NCI-H345 treated with DMSO at 0.1 percent for 48 hours (cell line): ENCODE results near the gene PDE6B.
A peak's percentile ranks its signal among the peaks of the same experiment; 100 is the strongest.
"Not testable (repeated sequence)": the region's sequence is repeated elsewhere in the genome, so short reads cannot be mapped to it uniquely, and the experiment has no call there.

Experiments used
- DNase-seq: peaks from one replicate; lab custom pipeline; 2025; ENCODE audit not compliant: unreplicated experiment; lab: John Stamatoyannopoulos, UW

The PDE6B gene

DNA sequence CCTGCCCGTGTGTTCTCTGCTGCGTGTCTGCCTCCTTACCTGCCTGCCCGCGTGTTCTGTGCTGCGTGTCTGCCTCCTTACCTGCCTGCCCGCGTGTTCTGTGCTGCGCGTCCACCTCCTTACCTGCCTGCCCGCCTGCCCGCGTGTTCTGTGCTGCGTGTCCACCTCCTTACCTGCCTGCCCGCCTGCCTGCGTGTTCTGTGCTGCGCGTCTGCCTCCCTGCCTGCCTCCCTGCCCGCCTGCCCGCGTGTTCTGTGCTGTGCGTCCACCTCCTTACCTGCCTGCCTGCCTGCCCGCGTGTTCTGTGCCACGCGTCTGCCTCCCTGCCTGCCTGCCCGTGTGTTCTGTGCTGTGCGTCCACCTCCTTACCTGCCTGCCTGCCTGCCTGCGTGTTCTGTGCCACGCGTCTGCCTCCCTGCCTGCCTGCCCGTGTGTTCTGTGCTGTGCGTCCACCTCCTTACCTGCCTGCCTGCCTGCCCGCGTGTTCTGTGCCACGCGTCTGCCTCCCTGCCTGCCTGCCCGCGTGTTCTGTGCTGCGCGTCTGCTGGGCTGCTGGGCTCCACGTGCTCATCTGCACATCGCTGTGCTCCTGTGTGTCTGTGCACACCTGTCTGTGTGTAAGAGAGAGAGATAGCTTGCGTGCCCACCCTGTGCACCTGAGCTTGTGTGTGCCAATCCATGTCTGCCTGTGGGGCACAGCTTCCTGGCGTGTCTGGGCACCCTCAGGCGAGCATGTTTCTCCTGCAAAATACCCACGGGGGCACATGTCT lies 9.9 kb downstream of the PDE6B start:
- DNase-seq: not testable (repeated sequence)

DNA sequence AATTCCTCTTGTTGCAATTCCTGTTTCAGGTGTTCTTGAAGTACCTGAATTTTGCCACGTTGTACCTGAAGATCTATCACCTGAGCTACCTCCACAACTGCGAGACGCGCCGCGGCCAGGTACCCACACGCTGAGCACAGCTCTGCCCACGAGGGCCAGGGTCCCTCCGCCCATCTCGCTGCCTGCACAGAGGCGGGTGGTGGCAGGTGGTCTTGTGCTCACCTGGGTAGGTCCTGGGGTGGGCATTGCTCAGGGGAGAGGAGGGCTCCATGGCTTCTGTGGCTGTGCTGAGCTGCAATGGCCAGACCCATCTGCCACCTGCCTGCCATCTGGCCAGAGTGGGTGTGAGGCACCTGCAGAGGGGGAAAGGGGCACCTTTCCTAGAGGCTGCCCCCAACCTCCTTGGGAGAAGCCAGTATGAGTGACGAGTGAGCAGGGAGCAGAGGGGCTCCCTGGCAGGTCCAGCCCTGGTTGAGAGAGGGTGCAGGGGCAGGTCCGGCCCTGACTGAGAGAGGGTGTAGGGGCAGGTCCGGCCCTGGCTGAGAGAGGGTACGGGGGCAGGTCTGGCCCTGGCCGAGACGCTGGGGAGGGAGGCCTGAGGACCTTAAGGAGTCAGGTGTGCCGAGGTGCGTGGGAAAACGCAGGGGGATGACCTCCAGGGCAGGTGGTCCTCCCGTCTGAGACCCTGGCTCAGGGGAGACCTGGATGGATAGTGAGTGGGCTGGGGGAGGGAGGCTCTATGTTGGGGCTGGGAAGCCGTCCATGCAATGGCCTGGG lies 10.7 kb downstream of the PDE6B start:
- DNase-seq: no peak

DNA sequence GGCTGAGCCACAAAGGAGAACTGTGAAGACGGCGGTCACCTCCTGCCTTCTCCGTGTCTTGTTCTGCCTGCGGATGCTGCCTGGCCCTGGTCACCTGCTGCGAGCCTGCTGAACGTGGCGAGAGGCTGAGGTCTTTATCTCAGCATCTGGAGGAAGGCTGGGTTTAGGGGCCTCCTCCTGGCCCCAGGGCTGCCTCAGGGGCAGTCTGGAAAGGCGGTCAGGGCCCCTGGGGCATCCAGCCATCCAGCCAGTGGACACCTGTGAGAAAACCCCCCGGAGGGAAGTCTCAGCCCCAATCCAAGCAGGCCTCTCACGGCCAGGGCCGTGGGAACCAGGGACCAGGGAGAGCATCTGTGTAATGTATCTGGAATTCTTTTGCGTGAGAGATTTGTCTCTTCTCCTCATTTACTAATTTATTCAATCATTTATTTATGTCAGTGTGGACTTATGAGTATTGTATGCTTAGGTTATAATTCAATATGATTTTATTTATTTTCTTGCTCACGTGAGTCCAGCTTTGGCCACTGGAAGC lies 11.3 kb downstream of the PDE6B start:
- no peak for DNase-seq

DNA sequence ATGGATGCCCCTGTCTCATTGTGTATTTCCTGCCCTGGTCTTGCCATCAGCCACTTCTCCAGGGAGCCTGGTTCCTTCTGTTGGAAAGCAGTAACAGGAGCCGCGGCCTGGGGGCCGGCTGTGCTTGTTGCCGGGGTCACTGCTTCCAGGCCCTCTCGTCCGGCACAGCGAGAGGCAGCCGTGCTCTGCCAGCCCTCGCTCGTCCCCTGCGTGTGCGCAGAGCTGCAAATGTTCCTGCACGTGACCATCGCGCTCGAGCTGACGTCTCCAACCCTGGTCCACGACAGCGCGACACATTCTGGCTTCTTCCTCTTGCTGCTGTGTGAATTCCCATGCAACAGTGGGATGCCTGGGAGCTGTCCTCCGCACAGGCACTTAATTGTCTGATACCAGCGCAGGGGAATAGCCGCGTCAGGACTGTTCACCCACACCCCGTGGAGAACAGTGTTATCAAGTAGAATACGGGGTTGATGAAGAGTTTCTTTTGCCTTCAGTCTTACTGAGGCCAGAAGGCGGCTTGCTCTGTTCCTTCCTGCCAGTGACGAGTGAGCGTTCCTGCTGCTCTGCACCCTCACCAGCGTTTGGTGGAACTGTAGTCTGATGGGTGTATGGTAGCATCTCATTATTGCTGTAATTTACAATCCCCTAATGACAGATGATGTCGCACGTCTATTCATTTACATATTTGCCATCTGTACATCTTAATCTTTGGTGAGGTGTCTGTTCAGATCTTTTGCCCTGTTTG lies 12.3 kb downstream of the PDE6B start:
- no peak for DNase-seq

DNA sequence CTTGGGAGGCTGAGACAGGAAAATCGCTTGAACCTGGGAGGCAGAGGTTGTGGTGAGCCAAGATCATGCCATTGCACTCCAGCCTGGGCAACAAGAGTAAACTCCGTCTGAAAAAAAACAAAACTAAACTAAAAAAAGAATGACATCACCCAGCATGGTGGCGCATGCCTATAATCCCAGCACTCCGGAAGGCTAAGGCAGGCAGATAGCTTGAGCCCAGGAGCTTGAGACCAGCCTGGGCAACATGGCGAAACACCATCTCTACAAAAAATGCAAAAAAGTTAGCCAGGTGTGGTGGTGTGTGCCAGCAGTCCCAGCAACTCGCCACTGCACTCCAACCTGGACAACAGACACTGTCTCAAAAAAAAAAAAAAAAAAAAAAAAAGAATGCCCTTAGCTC lies 17.0 kb downstream of the PDE6B start:
- not testable (repeated sequence) for DNase-seq

DNA sequence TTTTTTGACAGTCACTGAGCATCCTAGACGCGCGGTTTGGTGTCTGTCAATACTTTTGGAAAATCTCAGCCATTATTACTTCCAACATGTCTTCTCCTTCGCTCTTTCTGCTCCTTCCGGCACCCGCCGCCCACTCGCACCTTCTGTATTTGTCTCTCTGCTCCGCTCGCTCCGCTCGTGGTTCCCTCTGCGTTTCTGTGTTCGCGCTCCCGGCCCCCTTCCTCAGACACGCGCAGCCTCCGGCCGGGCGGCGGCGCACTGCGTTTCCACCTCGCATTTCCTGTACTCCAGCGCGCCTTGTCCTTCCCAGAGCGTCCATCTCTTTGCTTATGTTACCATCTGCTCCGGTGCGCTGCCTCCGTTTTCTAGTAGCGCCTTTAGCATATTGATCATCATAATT lies 21.1 kb downstream of the PDE6B start:
- DNase-seq: no peak

DNA sequence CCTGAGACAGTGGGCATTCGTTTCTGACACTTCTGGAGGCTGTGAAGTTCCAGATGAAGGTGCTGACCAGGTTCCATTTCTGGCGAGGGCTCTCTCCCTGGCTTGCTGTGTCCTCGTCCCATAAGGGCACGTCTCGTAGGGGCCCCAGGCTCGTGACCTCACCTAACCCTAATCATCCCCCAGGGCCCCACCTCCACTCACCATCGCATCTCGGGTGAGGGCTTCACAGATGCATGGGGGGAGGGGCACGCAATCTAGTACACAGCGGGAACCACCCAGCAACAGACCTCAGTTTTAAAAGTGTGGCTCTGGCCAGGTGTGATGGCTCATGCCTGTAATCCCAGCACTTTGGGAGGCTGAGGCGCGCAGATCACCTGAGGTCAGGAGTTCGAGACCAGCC lies 22.1 kb downstream of the PDE6B start:
- DNase-seq: no peak

DNA sequence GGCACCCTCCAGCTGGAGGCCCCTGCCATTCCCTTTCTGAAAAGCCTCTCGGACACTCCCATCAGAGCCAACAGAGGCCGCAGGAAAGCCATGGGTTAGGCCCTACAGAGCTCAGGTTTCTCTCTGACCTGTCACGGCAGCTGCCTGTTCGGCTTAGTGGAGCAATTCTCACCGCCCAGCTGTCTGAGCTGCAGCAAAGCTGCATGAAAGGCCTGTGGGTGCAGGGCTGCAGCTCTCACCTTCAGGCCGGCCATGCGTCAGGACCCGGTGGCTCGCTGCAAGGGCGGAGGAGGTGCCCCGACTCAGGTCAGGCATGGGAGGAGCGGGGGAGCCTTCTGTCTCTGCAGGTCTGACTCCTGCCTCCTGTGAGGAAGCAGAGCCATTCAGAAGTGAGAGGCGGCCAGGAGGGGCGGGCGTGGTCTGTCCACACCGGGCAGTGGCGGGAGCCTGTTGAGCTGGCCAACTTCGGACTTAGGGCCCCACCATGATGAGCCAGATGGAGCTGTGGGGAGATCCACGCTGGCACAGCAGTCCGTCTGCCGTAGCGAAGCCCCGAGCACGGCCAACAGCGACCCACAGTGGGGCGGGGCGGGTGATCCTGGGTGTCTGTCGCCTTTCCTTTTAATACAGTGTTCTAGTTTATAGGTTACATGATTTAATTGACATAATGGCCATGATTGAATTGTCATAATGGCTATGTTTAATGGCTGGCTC lies 23.4 kb downstream of the PDE6B start:
- DNase-seq: no peak

DNA sequence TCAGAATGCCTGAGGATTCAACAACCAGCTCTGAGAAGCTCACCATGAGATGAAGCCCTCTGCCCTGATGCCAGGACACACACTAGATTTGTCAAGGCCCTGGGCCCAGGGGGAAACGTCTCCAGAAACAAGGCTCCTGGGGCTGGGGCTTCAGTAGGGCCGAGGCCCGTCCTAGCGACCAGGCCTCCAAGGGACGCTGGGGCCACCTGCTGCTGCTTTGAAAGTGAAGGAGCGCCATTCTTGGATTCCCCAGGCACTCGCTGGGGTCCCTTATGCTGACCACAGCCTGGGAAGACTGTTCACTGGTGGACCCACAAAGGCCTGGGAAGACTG lies 23.9 kb downstream of the PDE6B start:
- DNase-seq: no peak

DNA sequence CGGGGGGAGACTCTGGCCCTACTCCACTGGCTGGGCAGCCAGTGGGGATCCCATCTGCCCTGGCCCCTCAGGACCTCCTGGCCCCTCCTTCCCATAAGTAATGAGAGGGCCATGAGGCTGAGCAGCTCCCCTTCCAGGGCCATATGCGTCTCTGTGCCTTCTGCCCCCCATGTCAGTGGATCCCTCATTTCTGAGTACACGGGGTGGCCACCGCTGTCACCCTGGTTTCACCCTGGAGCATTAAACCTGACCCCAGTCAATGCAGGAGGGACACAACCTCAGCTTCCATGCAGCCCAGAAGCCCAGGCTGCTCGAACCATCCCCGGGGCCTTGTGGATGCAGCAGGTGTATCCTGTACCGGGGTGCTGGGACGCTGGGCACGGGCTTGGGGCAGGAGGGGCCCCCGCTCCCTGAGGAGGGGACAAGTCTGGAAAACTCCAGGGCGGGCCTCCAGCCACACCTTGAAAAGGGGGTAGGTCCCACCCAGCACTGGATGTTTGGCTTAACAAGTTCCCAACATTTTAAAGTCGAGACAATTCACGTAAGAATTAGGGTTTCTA lies 24.5 kb downstream of the PDE6B start:
- DNase-seq: no peak

DNA sequence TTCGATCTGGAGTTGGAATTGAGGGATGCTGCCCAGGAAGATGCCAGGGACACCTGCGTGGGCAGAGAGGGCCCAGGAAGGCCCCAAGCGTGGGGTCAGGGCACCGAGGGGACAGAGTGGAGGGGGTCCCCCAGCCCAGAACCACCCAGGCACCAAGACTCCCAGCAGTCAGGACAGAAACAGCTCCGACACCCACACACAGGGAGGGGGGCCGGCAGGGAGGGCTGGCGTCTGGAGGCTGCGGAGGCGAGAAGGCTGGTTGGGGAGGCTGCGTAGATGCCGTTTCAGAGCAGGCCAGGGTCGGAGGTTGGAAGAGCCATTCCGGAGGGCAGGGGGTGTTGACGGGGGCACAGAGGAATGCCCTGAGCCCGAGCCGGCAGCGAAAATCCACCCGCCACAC lies 25.1 kb downstream of the PDE6B start:
- DNase-seq: no peak

DNA sequence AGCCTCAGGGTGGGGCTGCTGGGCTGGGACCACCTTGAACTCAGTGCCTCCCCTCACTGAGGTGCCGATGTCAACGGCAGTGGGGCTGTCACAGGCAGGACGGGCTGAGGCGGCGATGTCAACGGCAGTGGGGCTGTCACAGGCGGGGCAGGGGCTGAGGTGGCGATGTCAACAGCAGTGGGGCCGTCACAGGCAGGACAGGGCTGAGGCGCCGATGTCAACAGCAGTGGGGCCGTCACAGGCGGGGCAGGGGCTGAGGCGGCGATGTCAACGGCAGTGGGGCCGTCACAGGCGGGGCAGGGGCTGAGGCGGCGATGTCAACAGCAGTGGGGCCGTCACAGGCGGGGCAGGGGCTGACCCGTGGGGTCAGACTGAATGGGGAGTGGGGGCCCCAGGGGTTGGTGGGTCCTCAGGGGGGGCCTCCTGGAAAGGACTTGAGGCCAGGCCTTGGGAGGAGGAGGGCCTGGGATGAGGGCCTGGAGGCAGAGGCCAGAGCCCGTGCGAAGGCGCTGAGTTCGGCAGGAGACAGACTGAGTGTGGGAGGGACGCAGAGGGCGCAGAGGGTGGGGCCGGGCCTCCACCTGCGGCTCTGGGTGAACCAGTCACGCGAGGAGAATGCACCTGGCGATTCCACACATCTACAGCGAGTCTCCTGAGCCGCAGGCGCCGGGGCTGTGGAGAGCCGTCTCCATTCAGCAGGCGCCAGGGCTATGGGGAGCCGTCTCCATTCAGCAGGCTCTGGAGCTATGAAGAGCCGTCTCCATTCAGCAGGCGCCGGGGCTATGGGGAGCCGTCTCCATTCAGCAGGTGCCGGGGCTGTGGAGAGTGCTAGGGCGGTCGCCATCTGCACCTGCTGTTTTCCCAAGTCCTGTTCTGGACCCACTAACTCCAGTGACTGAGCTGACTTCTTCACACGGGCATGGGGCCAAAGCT lies 25.8 kb downstream of the PDE6B start:
- DNase-seq: peak; percentile 16

DNA sequence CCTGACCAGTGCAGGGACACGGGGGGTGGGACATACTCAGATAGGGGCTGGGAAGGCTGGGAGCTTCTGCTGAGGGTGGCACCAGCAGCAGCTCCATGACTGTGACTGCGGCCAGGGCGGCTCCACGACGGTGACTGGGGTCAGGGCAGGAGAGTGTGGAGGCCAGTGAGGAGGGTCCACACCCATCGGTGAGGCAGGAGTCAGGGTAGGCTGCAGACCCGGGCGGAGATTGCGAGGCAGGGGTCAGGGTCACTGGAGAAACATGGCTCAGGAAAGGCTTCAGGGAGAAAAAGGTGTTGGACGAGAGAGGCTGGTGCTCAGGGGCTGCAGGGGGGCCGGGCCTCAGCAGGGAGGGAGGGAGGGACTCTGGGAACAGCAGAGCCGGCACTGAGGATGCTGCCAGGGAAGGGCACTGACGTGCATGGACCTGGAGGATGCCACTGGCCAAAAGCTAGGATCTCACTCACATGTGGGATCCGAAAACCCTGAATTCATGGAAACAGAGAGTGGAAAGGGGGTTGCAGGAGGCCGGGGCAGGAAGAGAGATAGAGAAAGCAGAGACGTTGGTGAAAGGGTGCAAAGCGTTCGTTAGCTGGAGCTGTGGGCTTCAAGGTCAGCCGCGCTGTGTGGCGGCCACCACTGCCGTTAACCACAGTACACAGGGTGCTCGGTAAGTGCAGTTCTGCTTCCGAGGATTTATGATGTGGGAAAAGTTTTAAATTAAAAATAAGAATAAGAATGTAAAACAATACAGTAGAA lies 26.7 kb downstream of the PDE6B start:
- no peak for DNase-seq

DNA sequence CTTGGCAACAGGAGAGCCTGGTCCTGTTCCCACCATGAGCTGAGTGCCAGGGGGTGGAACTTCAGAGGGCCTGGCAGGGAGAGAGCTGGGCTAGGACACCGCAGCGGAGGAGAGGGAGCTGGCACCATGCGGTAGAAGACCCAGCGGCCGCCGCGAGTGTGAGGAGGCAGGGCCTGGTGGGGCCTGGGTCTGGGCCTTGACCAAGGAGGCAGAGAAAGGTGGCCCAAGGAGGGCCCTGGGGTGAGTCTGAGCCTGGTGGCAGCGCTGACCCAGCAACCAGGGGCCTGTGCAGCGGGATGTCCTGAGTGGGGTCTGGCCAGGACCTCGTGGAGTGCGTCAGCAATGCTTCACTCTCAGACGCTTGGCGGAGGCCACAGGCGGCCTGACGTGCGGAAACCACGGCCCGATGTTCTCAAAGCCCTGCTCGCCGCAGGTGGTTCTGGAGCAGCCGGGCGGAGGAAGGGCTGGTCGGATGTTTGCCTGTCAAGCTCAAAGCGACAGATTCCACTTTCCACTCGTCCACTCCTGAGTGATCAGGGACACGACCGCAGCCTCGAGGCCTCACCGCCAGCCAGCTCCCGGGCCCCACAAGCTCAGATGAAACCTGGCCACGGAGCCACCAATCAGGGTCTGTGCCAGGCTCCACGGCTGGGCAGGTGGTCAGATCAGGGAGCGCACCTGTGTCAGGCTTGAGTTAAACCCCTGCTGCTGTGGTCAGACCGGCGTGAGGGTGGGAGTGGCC lies 27.9 kb downstream of the PDE6B start:
- DNase-seq: no peak

DNA sequence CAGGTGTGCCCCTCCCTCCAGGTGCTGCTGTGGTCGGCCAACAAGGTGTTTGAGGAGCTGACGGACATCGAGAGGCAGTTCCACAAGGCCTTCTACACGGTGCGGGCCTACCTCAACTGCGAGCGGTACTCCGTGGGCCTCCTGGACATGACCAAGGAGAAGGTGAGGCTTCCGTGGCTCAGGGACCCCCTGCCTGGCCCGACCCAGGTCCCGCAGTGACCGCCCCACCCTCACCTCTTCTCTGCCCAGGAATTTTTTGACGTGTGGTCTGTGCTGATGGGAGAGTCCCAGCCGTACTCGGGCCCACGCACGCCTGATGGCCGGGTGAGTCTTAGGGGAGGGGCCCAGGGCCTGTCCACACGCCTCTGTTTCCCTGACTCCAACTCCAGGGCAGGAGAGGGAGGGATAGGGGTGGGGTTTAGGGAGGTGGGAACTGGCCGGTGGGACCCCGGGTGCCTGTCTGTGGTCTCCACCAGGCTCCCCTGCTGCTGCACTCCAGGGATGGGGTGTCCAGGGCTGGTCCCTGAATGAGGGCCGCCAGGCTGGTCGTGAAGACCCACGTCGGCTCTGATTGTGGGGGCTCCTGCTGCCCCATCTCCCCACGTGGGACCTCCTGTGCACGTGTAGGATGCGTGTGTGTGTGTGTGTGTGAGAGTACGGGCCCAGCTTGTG lies 28.6 kb downstream of the PDE6B start:
- no peak for DNase-seq

DNA sequence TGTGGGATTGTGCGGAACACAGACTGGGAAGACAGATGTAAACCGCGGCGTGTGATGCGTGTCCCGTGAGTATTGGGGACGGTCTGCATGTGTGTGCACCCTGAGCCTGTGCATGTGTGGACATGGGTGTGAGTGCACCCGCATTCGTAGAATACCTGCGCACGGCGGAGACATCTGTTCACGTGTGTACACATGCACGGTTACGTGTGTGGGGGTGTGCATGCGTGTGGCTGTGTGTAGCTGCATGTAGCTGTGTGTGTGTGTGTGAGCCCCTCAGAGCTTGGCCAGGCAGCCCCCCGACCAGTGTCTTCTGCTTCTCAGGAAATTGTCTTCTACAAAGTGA lies 29.1 kb downstream of the PDE6B start:
- no peak for DNase-seq

DNA sequence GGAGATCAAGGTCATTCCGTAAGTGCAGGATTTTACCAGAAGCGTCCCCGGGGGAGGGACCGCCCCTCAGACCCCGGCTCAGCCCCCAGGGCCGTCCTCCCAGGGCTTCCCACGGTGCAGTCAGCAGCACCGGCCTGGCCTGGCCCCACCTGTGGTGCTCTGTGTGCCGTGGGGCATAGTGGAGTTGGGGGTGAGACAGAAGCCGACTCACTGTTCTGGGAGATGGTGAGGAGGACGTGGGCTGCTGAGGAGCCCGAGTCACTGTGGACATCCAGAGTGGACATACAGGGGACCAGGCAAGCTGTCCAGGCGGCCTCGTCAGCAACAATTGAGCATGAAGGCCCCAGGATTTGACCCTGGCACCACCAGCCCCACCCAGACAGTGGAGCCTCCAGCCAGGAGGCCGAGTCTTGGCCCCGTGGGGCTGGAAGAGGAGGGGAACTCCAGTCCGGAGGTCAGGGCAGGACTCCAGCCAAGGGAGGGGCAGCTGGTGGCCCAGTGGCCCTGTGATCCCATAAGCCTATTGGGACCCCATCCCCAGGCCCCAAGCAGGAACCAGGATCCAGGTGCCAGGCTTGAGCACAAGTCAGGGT lies 29.6 kb downstream of the PDE6B start:
- DNase-seq: no peak
